ENCODE results near the gene PTCH1. TPM values are rescaled to one million over a fixed set of nuclear protein-coding genes. Genes with fewer than 3 reads are reported as not detected.

Gene PTCH1
- polyA plus RNA-seq, 3 donors, result 2.7 to 5.4 (median 4.0) TPM

DNA sequence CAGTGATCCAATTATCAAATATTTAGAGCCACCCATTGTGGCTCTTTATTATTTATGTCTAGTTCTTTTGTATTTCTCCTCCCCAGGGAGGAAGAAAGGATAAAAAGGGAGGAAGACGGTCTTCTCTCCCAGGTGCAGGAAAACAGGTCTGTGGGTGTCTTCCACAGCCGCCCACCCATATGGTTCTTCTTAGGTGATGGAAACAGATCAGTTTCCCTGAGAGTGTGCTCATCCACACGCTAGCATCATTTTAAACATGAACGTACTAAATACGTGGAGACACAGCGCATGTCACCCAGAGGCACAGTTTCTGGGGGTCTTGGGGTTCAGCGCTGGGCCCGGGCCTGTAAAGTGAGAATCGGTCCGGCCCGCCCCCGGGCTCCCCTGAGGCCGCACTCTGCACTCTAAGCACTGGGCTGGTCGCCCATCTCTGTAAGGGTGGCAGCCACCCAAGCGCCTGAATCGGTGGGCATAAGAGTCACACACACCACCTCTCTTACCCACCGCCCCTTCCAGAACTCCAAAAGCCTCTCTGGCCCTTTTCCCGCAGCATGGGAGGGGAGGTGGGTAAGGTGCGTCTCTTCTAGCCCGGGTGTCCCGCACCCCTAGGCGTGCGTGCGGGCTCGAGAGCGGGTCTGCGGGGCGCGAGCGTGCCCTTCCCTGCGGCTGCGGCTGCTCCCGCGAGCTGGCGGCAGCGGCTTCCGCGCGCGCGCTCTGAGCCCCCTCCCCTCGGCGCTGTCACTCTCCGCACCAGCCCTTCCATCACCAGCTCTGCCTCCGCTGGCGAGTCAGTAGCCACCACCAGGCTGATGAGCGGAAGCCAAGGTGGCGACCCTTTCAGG lies 1.3 kb downstream of the PTCH1 start:
- no peak overlapping the region for H3K27ac ChIP-seq (ENCODE audit: low read depth, low read length)
- WGBS, 3 donors, result 10 to 18% (median 11%) methylated on average over 40 to 48 of the region's 48 CpGs

GRCh38 chr9:95514342-95514741 lies 2.4 kb downstream of the PTCH1 start:
- WGBS, 3 donors, result 83 to 89% (median 89%) methylated on average over 5 of the region's 5 CpGs
- no peak overlapping the region for H3K27ac ChIP-seq (ENCODE audit: low read depth, low read length)

- H3K27ac ChIP-seq (ENCODE audit: low read depth, low read length), result no peak overlapping the region
- 74 to 91% (median 74%) methylated on average over 4 of the region's 4 CpGs for WGBS, 3 donors
Observed at GRCh38 chr9:95513711-95514110, 3.1 kb downstream of the PTCH1 start.

- H3K27ac ChIP-seq (ENCODE audit: low read depth, low read length), result no peak overlapping the region
- 67 to 89% (median 75%) methylated on average over 2 of the region's 2 CpGs for WGBS, 3 donors
Observed at GRCh38 chr9:95512709-95513095, 4.1 kb downstream of the PTCH1 start.

DNA sequence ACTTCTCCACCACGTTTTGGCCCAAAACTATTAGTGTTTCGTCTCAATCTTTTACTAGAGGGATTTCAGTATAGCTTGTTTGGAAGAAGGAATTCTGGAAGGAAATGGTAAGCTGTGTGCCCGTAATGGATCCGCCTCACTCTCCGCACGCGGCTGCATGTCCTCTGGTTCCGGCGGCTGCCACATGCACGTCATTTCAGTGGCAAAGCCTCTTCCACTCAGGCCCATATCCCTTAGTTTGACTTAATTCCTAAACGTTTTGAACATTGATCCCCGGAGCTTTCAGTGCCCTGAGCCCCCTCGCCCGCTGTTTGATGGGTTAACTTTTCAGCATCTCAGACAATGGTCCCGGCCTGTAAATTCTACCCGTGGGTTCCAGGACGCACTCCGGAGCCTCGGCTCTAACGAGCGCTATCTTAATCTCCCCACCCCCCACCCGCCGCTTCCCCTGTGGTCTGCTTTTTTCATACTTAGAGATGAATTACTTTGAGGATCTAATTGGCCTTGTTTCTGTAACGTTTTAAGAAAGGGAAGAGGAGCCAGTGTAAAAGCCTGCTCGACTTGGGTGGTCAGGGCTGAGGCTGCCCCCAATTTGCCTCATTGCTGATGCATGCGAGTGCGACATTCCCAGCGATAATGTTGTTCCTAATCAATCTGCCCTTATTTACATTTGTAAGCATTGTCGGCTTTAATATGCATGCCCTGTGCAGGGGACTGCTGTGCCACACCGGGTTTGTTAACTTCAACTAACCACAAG lies 4.6 kb downstream of the PTCH1 start:
- 34 to 50% (median 38%) methylated on average over 30 of the region's 30 CpGs for WGBS, 3 donors
- no peak overlapping the region for H3K27ac ChIP-seq (ENCODE audit: low read depth, low read length)

DNA sequence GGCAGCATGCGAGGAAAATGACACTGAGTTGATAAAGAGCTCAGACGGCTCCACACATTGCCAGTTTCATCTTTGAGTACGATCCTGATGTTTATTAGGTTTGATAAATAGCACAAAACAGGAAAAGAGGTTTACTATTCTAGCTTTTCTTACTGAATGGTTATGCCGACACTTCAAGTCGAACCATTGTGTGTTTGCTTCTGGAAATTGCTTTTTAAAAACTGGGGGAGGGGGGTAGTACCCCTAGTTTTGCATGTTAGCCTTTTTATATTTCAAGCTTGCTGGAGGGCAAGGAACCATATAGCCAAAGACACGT lies 5.2 kb downstream of the PTCH1 start:
- H3K27ac ChIP-seq (ENCODE audit: low read depth, low read length), result no peak overlapping the region
- 3 to 6% (median 5%) methylated on average over 6 of the region's 6 CpGs for WGBS, 3 donors

DNA sequence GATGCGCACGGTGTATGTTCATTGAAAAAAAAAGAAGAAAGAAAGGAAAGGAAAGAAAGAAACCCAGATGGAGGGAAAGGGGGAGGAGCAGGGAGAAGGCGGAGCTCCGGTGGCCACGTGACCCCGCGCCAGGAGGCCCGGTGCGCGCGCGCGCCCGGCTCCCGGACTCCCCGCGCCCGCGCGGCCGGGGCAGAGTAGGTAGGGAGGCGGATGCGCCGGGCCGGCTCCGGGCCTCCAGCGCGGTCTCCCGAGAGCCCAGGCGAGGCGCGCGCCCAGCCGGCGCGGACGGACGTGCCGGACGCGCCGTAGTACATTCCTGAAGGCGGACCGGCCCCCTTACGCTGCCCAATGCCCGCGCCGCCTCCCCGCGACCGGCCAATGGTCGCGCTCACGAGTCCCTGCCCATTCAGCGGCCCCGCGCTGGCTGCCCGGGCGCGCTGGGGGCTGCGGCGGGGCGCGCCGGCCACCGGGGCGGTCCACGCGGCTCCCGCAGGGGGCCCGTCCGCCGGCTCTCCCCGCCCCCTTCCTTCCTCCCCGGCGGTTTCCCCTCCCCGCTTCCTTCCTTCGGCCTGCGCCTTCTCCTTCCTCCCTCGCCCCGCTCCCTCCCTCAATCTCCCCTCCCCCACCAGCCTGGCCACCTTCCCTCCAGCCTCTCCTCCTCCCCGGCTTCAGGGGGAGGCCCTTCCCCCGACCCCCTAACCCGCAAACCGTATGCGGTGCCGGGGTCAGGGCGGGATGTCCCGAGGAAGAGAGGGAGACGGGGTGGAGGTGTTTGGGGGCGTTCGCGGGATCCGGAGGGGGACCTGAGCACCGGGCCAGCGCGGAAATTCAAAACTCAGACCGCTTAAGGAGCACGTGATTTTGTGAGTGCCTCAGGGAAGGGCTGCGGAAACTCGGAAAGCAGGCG lies 5.8 kb downstream of the PTCH1 start:
- H3K27ac ChIP-seq (ENCODE audit: low read depth, low read length), result peak overlapping the region; percentile 60
- WGBS, 3 donors, result 0 to 1% (median 1%) methylated on average over 58 to 102 of the region's 102 CpGs

DNA sequence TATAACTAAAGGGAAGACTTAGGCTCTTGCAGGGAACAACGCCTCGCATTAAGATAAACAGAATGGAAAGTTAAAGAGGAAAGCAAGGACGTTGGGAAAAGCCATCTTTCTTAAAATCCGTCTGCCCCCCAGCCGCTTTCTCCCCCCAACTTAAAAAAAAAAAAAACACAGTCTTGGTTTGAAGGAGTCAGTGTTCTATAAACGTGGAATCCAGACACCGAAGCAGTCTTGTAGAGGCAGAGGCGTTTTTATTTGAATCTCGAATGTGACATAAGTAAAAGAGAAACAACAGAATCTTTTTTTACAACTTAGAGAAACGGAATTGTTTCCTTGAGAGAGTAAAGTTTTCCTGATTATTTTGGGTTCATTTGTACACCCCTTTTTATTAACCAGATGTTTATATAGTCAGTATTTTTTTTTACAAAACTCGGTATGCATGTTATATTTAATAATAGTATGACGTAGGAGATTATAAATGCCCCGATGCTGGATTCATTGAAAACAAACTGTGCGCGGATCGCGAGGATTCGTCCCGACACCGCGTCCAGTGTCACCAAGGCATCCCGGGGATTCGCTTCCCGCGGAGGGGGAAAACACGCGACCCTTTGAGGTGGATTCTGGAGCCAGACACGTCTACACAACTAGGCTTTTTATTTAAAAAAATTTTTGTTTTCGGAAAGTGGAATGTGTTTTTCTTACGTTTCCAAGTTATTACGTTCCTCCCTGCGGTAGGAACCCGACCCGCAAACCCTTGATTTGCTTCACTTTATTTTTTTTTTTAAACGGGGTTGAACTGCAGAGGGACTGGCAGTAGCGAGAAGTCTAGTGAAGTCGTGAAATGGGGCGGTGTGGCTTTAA lies 6.7 kb downstream of the PTCH1 start:
- no peak overlapping the region for H3K27ac ChIP-seq (ENCODE audit: low read depth, low read length)
- 0 to 1% (median 0%) methylated on average over 38 of the region's 38 CpGs for WGBS, 3 donors

- 0 to 2% (median 1%) methylated on average over 46 to 48 of the region's 48 CpGs for WGBS, 3 donors
- H3K27ac ChIP-seq (ENCODE audit: low read depth, low read length), result no peak overlapping the region
Observed at GRCh38 chr9:95508968-95509850, 7.6 kb downstream of the PTCH1 start.

GRCh38 chr9:95508242-95508967 lies 8.4 kb downstream of the PTCH1 start:
- 0% methylated on average over 73 to 111 of the region's 111 CpGs for WGBS, 3 donors
- H3K27ac ChIP-seq (ENCODE audit: low read depth, low read length), result no peak overlapping the region

DNA sequence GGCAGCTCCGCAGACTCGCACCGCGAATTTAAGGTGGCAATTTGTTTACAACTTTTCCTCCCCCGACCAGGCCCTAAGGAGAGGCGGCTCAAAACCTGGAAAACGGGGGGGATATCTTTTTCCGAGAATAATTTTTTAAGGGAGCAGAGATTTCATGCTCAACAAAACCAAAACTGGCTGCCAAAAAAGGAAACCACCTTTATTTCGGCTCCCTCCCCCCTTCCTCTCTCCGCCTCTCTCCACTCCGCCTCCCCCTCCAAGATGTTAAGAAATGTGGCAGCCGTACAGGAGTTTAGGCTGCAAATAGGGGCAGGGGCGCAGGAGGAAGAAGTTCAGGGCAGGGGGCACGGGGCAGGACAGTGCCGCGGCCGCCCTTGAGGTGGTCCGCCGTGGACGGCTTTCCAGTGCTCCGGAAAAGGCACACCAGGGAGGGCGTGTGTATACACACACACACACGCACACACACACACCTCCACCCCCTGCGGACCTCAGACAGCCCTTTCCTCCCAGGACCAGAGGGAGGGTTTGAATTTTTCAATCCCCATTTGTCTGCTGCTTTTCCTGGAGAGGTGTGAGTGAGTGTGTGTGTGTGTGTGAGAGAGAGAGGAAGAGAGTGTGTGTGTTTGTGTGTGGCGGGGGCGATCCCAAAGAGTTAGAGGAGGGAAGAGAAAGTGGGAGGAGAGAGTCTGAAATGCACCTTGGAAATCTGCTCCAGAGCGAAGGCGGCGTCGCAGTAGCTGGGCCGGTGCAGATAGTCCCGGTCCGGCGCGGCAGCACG lies 9.1 kb downstream of the PTCH1 start:
- WGBS, 3 donors, result 0 to 1% (median 1%) methylated on average over 35 to 36 of the region's 36 CpGs

GRCh38 chr9:95506678-95507463 lies 9.9 kb downstream of the PTCH1 start:
- 0 to 1% (median 1%) methylated on average over 60 of the region's 60 CpGs for WGBS, 3 donors

More for the DNA sequence above, 9.1 kb downstream of the PTCH1 start:
- no peak overlapping the region for H3K27ac ChIP-seq (ENCODE audit: low read depth, low read length)

GRCh38 chr9:95506428-95506677 lies 10.4 kb downstream of the PTCH1 start:
- H3K27ac ChIP-seq (ENCODE audit: low read depth, low read length), result no peak overlapping the region
- WGBS, 3 donors, result 0% methylated on average over 23 of the region's 23 CpGs

More at GRCh38 chr9:95506678-95507463, 9.9 kb downstream of the PTCH1 start:
- H3K27ac ChIP-seq (ENCODE audit: low read depth, low read length), result no peak overlapping the region

DNA sequence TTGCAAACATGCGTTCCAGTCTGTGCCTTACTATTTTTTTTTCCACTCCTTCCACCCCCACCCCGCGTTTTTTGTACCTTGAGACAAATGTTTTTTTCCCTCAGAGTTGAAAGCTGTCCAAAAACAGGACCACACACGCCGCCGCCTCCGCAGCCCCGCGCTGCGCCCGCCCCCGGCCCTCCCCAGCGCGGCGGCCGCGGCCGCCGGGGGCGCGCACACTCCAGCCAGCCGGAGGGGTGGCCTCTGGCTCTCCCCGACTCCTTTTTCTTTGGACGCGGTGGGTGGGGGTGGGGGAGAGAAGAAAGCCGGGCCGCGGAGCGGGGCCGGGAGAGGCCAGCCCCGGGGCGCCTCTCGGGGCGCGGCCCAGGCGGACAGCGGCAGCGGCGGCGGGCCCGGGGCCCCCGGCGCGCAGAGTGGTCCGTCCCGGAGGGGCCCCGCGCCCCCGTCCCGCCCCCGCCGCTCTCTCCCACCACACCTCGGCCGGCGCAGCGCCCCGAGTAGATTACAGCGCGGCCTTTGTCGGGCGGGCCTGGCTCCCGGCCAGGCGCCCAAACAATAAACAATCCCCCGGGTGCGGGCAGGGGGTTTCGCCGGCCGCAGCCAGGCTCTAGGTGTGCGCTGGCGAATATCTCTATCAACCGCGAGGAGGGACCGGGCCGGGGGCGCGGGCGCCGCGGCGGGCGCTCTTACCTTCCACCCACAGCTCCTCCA lies 10.9 kb downstream of the PTCH1 start:
- no peak overlapping the region for H3K27ac ChIP-seq (ENCODE audit: low read depth, low read length)
- 0 to 1% (median 0%) methylated on average over 60 to 80 of the region's 81 CpGs for WGBS, 3 donors
